ENCODE measurements around the gene EDRF1.

DNA sequence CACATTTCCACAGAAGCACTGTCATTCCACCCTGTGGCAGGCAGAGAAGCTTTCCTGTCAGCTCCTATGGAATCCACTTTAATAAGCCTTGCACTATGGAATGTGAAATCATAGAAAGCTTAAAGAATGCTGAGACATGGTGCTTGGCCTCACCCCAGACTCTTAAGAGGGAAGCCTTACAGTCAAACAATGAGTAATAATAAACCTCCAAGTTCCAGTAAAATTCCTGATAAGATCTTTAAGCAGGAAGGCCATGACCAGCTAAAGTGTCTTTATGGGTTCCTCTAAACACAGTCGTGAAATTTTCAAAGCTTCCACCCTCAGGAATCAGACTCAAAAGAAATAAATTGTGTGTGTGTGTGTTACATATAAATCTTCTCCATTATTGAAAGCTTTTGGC, 24.6 kb upstream of the EDRF1 start:
- TF ChIP-seq ZZZ3 (IDR thresholded peaks at IDR 0.05; ENCODE audit: control insufficient read depth, insufficient read length, low read depth) (no peak), SIN3A (IDR thresholded peaks at IDR 0.05; ENCODE audit: low read depth, low read length) (no peak), POLR2AphosphoS5 (IDR thresholded peaks at IDR 0.05; ENCODE audit: low read length) (no peak), NFIC (IDR thresholded peaks at IDR 0.05; ENCODE audit: low read depth, low read length) (no peak), CBFB (IDR thresholded peaks at IDR 0.05; ENCODE audit: low read depth) (no peak), SUZ12 (IDR thresholded peaks at IDR 0.05; ENCODE audit: unreplicated experiment) (no peak)
- TF ChIP-seq, protein P1, sequence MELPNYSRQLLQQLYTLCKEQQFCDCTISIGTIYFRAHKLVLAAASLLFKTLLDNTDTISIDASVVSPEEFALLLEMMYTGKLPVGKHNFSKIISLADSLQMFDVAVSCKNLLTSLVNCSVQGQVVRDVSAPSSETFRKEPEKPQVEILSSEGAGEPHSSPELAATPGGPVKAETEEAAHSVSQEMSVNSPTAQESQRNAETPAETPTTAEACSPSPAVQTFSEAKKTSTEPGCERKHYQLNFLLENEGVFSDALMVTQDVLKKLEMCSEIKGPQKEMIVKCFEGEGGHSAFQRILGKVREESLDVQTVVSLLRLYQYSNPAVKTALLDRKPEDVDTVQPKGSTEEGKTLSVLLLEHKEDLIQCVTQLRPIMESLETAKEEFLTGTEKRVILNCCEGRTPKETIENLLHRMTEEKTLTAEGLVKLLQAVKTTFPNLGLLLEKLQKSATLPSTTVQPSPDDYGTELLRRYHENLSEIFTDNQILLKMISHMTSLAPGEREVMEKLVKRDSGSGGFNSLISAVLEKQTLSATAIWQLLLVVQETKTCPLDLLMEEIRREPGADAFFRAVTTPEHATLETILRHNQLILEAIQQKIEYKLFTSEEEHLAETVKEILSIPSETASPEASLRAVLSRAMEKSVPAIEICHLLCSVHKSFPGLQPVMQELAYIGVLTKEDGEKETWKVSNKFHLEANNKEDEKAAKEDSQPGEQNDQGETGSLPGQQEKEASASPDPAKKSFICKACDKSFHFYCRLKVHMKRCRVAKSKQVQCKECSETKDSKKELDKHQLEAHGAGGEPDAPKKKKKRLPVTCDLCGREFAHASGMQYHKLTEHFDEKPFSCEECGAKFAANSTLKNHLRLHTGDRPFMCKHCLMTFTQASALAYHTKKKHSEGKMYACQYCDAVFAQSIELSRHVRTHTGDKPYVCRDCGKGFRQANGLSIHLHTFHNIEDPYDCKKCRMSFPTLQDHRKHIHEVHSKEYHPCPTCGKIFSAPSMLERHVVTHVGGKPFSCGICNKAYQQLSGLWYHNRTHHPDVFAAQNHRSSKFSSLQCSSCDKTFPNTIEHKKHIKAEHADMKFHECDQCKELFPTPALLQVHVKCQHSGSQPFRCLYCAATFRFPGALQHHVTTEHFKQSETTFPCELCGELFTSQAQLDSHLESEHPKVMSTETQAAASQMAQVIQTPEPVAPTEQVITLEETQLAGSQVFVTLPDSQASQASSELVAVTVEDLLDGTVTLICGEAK (IDR thresholded peaks at IDR 0.05; ENCODE audit: borderline replicate concordance), result no peak
- TF ChIP-seq, protein P2, sequence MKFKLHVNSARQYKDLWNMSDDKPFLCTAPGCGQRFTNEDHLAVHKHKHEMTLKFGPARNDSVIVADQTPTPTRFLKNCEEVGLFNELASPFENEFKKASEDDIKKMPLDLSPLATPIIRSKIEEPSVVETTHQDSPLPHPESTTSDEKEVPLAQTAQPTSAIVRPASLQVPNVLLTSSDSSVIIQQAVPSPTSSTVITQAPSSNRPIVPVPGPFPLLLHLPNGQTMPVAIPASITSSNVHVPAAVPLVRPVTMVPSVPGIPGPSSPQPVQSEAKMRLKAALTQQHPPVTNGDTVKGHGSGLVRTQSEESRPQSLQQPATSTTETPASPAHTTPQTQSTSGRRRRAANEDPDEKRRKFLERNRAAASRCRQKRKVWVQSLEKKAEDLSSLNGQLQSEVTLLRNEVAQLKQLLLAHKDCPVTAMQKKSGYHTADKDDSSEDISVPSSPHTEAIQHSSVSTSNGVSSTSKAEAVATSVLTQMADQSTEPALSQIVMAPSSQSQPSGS (IDR thresholded peaks at IDR 0.05; ENCODE audit: low read length), result no peak
- TF ChIP-seq, protein P3, sequence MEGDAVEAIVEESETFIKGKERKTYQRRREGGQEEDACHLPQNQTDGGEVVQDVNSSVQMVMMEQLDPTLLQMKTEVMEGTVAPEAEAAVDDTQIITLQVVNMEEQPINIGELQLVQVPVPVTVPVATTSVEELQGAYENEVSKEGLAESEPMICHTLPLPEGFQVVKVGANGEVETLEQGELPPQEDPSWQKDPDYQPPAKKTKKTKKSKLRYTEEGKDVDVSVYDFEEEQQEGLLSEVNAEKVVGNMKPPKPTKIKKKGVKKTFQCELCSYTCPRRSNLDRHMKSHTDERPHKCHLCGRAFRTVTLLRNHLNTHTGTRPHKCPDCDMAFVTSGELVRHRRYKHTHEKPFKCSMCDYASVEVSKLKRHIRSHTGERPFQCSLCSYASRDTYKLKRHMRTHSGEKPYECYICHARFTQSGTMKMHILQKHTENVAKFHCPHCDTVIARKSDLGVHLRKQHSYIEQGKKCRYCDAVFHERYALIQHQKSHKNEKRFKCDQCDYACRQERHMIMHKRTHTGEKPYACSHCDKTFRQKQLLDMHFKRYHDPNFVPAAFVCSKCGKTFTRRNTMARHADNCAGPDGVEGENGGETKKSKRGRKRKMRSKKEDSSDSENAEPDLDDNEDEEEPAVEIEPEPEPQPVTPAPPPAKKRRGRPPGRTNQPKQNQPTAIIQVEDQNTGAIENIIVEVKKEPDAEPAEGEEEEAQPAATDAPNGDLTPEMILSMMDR (IDR thresholded peaks at IDR 0.05 in 2 of 3, conservative IDR thresholded peaks at IDR 0.05 in 1 of 3; ENCODE audit: control insufficient read depth in 2 of 3, extremely low read depth in 1 of 3, insufficient read depth in 1 of 3, low read depth in 3 of 3, low read length in 3 of 3), result no peak

Data from GM12878 (cell line).